Bone marrow (tissue), 2 donors: Measurements from ENCODE around the gene UBAC1.
"Not testable (repeated sequence)": the region's sequence is repeated elsewhere in the genome, so short reads cannot be mapped to it uniquely, and the experiment has no call there.

Experiments
- DNase-seq, 2 donors: peaks; one replicate each; lab custom pipeline; 2025; lab: John Stamatoyannopoulos, UW

The UBAC1 gene

GRCh38 chr9:135959814-135960213 is 1.4 kb downstream of the UBAC1 start:
- no peak for DNase-seq

- no peak for DNase-seq
These were observed 2.7 kb downstream of the UBAC1 start for GRCh38 chr9:135958485-135958884.

GRCh38 chr9:135957431-135957830 is 3.7 kb downstream of the UBAC1 start:
- DNase-seq, result no peak

- DNase-seq, result no peak
These were observed 4.4 kb downstream of the UBAC1 start for GRCh38 chr9:135956802-135957174.

GRCh38 chr9:135955934-135956801 is 5.0 kb downstream of the UBAC1 start:
- no peak for DNase-seq

- DNase-seq, result no peak
These were observed 8.4 kb downstream of the UBAC1 start for GRCh38 chr9:135952664-135953206.

- DNase-seq, result no peak
These were observed 9.1 kb downstream of the UBAC1 start for GRCh38 chr9:135951889-135952663.

- DNase-seq, result not testable (repeated sequence)
These were observed 9.9 kb downstream of the UBAC1 start for GRCh38 chr9:135951310-135951709.

GRCh38 chr9:135950841-135951240 is 10.3 kb downstream of the UBAC1 start:
- not testable (repeated sequence) for DNase-seq

- no peak for DNase-seq
These were observed 11.0 kb downstream of the UBAC1 start for GRCh38 chr9:135950135-135950682.

GRCh38 chr9:135949501-135950134 is 11.6 kb downstream of the UBAC1 start:
- DNase-seq, result no peak

GRCh38 chr9:135948968-135949367 is 12.2 kb downstream of the UBAC1 start:
- no peak for DNase-seq

- no peak for DNase-seq
These were observed 12.7 kb downstream of the UBAC1 start for GRCh38 chr9:135948446-135948845.

- DNase-seq, result no peak
These were observed 13.6 kb downstream of the UBAC1 start for GRCh38 chr9:135947582-135947981.

- DNase-seq, result not testable (repeated sequence)
These were observed 14.1 kb downstream of the UBAC1 start for GRCh38 chr9:135947105-135947504.

- no peak for DNase-seq
These were observed 14.7 kb downstream of the UBAC1 start for GRCh38 chr9:135946392-135946994.

- DNase-seq, result no peak
These were observed 15.2 kb downstream of the UBAC1 start for GRCh38 chr9:135945969-135946368.

GRCh38 chr9:135944444-135945252 is 16.5 kb downstream of the UBAC1 start:
- DNase-seq, result no peak

- not testable (repeated sequence) for DNase-seq
These were observed 17.6 kb downstream of the UBAC1 start for GRCh38 chr9:135943604-135944003.

GRCh38 chr9:135941288-135941995 is 19.7 kb downstream of the UBAC1 start:
- DNase-seq, result no peak
